LNCaP clone FGC (cell line): ENCODE results near the gene RFK.

Experiments
- DNase-seq: peaks from one replicate; pipeline ENCODE4 v3.0.0-alpha.2; 2011; ENCODE audit warnings: low read depth
- H3K4me3 ChIP-seq: 2 replicates; pipeline ENCODE4 v1.5.1; 2011; ENCODE audit warnings: mild to moderate bottlenecking, low read depth, low read length, control low read depth
- TF ChIP-seq, protein P1 (sequence below): IDR thresholded peaks from 2 replicates; pipeline ENCODE4 v1.5.1; 2012; ENCODE audit warnings: mild to moderate bottlenecking; ENCODE audit not compliant: control insufficient read depth, insufficient read depth; ENCODE audit errors: extremely low read depth

RFK gene

DNA sequence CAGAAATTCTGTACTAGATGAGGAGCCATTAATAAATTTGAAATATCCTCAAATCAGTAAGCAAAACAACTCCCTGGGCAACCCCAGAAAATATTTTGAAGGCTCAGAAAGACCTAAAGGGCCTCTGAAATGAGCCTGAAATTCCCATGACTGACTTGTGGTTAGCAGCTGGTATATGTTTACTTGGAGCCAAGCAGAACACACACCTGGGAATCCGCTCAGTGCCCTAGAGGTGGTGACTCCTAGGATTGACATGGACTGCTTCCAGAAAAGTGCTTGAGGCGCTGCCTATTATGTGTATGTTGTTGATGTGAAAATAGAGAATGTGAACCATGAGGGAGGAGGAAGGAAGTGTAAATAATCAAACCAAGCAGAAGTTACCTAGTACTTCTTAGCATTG, 14.7 kb downstream of the RFK start:
- H3K4me3 ChIP-seq = no peak overlapping the region
- DNase-seq = peak; percentile 72
- TF ChIP-seq, protein P1, sequence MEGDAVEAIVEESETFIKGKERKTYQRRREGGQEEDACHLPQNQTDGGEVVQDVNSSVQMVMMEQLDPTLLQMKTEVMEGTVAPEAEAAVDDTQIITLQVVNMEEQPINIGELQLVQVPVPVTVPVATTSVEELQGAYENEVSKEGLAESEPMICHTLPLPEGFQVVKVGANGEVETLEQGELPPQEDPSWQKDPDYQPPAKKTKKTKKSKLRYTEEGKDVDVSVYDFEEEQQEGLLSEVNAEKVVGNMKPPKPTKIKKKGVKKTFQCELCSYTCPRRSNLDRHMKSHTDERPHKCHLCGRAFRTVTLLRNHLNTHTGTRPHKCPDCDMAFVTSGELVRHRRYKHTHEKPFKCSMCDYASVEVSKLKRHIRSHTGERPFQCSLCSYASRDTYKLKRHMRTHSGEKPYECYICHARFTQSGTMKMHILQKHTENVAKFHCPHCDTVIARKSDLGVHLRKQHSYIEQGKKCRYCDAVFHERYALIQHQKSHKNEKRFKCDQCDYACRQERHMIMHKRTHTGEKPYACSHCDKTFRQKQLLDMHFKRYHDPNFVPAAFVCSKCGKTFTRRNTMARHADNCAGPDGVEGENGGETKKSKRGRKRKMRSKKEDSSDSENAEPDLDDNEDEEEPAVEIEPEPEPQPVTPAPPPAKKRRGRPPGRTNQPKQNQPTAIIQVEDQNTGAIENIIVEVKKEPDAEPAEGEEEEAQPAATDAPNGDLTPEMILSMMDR = no peak

DNA sequence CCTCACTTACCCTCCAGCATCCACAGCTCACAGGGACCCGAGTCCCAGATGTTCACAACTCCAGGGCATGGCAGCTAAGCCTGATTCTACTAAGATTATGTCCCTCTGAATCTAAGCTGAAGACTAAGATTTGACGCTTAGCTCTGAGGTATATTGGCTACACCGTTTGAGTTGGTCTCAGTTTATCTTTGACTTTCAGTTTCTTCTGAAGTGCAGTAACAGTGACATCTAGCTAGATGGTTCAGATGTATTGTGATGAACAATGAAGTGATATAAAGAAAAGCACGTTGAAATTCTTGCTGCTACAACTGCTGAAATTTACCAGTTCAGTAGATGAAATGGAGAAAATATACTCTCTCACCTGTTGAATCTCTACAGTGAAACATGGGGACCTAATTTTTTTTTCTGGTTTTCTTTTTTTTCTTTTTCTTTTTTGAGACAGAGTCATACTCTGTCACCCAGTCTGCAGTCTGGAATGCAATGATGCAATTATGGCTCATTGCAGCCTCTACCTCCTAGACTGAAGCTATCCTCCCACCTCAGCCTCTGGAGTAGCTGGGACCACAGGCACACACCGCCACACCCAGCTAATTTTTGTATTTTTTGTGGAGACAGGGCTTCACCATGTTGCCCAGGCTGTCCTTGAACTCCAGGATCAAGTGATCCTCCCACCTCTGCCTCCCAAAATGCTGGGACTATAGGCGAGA, 15.7 kb downstream of the RFK start:
- TF ChIP-seq, protein P1 = no peak
- no peak for DNase-seq

DNA sequence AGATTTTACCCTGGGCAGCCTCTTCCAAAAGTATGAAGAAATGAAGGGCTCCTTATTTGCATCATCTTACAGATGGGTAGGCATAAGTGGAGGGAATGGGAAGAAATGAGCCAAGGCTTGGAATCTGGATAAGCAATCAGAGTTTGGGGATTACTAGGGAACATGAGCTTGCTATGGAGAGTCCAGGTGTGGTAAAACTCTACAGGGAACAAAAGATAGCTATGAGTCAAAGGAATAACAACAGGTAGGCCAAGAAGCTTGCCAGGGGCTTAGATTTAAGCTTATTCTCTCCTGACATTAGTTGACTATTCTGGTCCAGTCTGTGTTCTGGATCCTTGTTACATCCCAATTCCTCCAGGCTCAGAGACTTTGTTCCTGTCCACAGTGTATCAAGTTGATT, 16.4 kb downstream of the RFK start:
- TF ChIP-seq, protein P1 = no peak
- H3K4me3 ChIP-seq = no peak overlapping the region
- DNase-seq = no peak

More for the DNA sequence above, 15.7 kb downstream of the RFK start:
- no peak overlapping the region for H3K4me3 ChIP-seq

DNA sequence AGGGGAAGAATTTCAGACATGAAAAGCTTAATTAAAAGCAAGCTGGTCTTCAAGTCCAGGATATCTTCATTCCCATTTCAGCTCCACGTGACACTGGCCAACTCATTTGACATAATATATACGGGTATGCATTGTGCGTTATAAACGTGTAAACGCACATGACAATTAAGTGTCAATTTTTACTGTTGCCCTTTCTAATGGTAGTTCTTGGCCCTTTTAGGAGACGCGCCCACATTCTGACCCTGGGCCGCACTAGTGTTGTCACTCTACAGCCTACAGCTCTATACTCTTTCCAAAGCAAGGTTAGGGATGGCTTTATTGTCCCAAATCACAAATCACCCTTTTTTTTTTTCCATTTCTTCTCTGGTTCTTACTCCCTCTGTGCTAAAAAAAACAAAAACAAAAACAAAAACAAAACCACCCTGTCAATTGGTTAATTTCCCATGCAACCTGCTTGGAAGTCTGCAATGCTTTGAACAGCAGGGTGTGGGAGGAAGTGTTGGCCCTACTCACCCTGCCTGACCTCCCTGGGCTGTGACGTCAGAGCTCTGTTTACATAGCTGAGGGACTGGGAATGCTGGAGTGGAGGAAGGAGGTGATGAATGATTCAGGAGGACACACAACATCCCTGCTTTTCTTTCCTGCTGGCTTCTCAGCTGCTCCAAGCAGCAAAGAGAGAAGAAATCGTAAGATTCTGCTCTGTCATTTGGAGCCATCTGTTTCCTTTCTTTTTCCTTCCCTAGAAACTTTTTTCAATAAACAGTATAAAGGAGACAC, 19.3 kb downstream of the RFK start:
- DNase-seq = peak; percentile 81
- no peak overlapping the region for H3K4me3 ChIP-seq
- TF ChIP-seq, protein P1 = no peak

DNA sequence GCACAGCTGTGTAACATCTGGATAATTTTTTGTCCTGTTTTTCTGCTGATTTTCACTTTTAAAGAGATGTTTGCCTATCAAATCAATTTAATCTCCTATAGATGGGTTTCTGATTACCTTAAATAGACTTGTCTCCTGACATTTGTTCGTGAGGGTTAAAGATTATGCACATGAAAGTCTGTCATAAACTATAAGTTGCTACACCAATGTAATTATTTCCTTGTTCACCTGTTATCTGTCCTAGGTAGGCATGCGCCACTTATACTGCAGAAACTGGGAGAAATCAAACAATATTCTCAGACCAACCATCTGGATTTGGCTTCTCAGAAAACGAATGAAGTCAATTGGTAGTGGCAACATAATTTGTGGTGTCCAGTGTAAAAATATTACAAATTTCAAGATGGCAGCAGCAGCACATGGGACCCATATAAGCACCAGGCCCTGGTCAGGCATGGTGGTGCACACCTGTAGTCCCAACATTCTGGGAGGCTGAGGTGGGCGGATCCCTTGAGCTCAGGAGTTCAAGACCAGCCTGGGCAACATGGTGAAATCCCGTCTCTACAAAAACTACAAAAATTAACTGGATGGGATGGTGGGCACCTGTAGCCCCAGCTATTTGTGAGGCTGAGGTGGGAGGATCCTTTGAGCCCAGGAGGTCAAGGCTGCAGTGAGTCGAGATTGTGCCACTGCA, 20.3 kb downstream of the RFK start:
- TF ChIP-seq, protein P1 = no peak
- no peak overlapping the region for H3K4me3 ChIP-seq
- DNase-seq = no peak

DNA sequence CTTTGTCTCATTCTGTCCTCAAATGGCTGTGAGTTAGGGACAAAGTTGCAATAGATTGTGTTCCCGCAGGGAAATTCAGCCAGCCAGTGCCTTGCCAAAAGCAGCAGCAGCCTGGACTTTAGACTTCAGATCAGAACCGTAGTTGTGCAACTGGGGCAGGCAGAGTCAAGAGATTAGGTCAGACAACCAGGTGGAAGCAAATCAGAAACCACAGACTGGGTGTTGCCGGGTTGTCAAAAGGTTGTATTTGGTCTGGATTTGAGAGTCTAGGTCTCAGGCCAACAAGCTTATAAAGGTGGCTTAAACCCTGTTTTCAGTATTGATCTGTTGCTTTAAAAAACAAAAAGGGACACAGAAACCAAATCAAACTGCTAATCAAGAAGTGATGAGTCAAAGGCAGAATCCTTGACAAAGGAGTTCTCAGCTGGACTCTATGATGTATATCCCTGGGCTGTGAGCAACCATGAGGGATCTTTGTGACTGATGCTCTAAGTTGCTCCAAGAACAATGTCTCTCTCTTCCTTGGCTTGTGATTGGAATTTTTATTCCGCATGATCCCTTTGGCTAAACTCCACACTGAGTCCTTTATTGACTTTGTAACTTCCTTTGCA, 20.9 kb downstream of the RFK start:
- no peak for DNase-seq
- TF ChIP-seq, protein P1 = no peak

More for the DNA sequence above, 20.9 kb downstream of the RFK start:
- H3K4me3 ChIP-seq = no peak overlapping the region
